Thoracic aorta (tissue), 2 donors: Measurements from ENCODE around the gene BSND. TPM values are rescaled to one million over a fixed set of nuclear protein-coding genes. Genes with fewer than 3 reads are reported as not detected.
A peak's percentile ranks its signal among the peaks of the same experiment; 100 is the strongest.
"Not testable (repeated sequence)": the region's sequence is repeated elsewhere in the genome, so short reads cannot be mapped to it uniquely, and the experiment has no call there.

Experiments
- ATAC-seq: fragments of 150-250 bp; one replicate; pipeline ENCODE4 v1.8.0; 2017; ENCODE audit warnings: low read depth; ENCODE audit not compliant: insufficient number of reproducible peaks, low FRiP score
- DNase-seq: peaks from one replicate; pipeline ENCODE4 v3.0.0-alpha.2; 2020; ENCODE audit warnings: low spot score
- H3K27ac ChIP-seq, 2 donors: fragments of 200-600 bp; sonication (generic); 1 replicate in 1 of 2; 2 replicates in 1 of 2; pipeline ENCODE4 v1.5.1; 2016; ENCODE audit warnings: mild to moderate bottlenecking in 2 of 2, moderate library complexity in 2 of 2
- H3K27me3 ChIP-seq: fragments of 200-600 bp; sonication (generic); replicated peaks from 2 replicates; pipeline ENCODE4 v1.6.0; 2016; ENCODE audit warnings: mild to moderate bottlenecking; ENCODE audit not compliant: insufficient read depth
- H3K36me3 ChIP-seq: fragments of 200-600 bp; sonication (generic); one replicate; pipeline ENCODE4 v1.5.1; 2016
- H3K4me1 ChIP-seq, 2 donors: fragments of 200-600 bp; sonication (generic); 1 replicate in 1 of 2; 2 replicates in 1 of 2; pipeline versions ENCODE4 v1.5.1 to v1.6.0; 2016; ENCODE audit warnings: low read depth in 2 of 2, mild to moderate bottlenecking in 1 of 2; ENCODE audit not compliant: control insufficient read depth in 1 of 2
- H3K4me3 ChIP-seq: fragments of 200-600 bp; sonication (generic); 2 replicates; pipeline ENCODE4 v1.5.1; 2016; ENCODE audit warnings: mild to moderate bottlenecking
- H3K9me3 ChIP-seq: fragments of 200-600 bp; sonication (generic); 2 replicates; pipeline ENCODE4 v1.5.1; 2016
- total RNA-seq, 2 donors: library from RNA; depleted of rRNA; stranded (reverse); fragments of >200 nt; gene quantifications; one replicate each; pipeline versions ENCODE4 v1.1.0 to v1.2.3, GENCODE V29; 2016
- TF ChIP-seq, protein P1 (sequence below): fragments of 200-600 bp; sonication (generic); IDR thresholded peaks from one replicate; pipeline ENCODE4 v1.5.1; 2019; ENCODE audit warnings: antibody characterized with exemption

The BSND gene
- total RNA-seq, 2 donors from 2014 or later, result not detected

DNA sequence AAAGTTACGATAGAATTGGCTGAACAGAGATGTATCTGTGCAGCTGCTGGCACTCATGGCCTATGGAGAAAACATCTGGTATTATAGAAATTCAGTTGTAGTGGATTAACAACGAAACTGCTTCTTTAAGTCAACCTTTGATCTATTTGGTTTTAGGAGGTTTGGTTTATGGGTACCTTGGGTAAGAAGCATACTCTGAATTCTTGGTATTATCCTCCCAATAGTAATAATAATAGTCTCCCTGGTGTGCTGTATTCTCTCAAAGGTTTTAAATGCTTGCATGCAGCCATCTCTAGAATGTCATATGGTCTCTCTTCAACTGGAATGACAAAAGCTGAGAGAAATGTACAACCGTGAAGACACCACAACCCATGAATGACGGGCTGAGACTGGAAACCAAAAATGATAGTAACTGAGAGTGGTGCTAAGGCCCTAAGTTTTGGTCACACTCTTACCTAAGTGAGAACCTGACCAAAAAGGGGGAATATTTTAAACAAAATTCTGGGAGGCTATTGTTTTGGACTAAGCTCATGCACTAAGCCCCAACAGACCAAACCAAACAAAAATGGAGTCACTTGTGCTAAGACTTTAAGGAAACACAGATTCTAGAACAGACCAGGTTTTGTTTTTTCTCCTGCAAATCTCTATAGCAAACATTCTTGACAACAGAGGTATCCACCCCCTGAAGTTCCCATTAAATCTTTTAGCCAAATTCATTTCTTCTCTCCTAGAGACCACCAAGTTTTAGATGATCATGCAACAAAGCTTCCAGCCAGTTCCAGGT lies 35.9 kb upstream of the BSND start:
- no peak overlapping the region for H3K4me3 ChIP-seq
- peaks cover 2% of the 10 kb centered on the region for H3K9me3 ChIP-seq
- ATAC-seq (no peak), DNase-seq (no peak)
- no peaks in the 10 kb centered on the region for H3K4me1 ChIP-seq
- no peaks in the 10 kb centered on the region for H3K36me3 ChIP-seq
- TF ChIP-seq, protein P1, sequence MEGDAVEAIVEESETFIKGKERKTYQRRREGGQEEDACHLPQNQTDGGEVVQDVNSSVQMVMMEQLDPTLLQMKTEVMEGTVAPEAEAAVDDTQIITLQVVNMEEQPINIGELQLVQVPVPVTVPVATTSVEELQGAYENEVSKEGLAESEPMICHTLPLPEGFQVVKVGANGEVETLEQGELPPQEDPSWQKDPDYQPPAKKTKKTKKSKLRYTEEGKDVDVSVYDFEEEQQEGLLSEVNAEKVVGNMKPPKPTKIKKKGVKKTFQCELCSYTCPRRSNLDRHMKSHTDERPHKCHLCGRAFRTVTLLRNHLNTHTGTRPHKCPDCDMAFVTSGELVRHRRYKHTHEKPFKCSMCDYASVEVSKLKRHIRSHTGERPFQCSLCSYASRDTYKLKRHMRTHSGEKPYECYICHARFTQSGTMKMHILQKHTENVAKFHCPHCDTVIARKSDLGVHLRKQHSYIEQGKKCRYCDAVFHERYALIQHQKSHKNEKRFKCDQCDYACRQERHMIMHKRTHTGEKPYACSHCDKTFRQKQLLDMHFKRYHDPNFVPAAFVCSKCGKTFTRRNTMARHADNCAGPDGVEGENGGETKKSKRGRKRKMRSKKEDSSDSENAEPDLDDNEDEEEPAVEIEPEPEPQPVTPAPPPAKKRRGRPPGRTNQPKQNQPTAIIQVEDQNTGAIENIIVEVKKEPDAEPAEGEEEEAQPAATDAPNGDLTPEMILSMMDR, result no peak
- no peaks in the 10 kb centered on the region for H3K27me3 ChIP-seq
- H3K27ac ChIP-seq, result no peak overlapping the region

DNA sequence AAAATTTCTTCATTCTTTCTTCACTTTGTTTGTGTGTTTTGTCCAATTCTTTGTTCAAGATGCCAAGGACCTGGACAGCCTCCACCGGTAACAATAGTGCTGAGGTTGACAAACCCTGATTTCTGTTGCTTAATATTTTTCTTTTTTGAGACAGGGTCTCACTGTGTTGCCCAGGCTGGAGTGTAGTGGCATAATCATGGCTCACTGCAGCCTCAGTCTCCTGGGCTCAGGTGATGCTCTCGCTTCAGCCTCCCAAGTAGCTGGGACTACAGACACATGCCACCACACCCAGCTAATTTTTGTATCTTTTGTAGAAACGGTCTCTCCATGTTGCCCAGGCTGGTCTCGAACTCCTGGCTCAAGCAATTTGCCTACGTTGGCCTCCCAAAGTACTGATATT lies 34.9 kb upstream of the BSND start:
- not testable (repeated sequence) for DNase-seq, H3K27me3 ChIP-seq, H3K9me3 ChIP-seq, H3K4me3 ChIP-seq, H3K4me1 ChIP-seq, H3K27ac ChIP-seq, ATAC-seq, H3K36me3 ChIP-seq

DNA sequence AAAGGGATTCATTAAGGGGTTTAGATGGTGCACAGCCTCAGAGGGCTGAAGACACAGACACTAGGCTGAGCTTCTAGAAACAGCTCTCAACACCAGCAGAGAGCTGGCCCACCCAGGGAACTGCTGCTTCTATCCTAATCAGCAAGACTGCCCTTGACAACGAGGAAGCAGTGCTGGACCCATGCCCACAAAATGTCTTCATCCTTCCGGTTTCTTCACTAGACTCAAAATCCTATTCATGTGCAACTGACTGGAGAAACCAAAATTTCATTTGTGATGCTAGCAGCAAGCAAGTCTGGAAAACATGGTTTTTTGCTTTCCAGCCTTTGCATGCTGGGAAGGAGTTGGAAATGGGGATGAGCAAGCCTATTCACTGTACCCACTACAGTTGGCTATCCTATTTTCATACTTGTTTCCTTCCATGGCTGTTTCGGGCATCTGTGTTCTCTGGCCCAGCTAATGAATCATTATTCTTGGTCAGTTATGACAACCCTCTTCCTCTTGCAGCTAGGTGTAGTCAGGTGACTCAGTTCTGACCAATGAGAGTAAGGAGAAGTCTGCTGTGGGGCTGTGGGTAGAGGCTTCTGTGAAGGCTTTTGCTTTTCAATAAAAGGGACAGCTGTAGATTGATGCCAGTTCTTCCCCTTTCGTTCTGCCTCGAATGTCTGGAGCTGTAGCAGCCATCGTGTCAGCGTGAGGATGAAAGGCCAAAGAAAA lies 33.0 kb upstream of the BSND start:
- DNase-seq (no peak), ATAC-seq (peak; percentile 50)
- Histone ChIP-seq H3K27ac (no peak overlapping the region), H3K27me3 (no peaks in the 10 kb centered on the region), H3K4me3 (peak overlapping the region; percentile 12), H3K4me1 (no peaks in the 10 kb centered on the region), H3K9me3 (no peaks in the 10 kb centered on the region), H3K36me3 (no peaks in the 10 kb centered on the region)
- TF ChIP-seq, protein P1, result no peak

DNA sequence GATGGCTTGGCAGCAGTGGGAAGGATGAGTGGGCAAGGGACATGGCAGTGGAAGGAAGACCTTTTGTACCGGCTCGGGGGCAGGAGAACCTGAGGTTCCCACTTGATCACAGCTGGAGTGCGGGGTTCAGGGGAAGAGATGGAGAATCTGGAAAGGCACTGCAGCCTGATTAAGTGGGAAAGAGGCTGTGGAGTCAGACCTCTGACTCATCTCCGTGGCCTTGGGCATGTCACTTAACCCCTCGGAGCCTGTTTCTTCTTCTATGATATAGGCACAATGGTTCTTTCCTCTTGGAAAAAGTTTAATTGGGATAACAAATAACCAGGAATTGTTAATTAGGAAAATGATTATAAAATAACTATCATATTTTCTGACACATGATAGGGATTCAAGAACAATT lies 31.4 kb upstream of the BSND start:
- Histone ChIP-seq H3K27ac (no peak overlapping the region), H3K27me3 (no peaks in the 10 kb centered on the region), H3K9me3 (no peaks in the 10 kb centered on the region), H3K4me1 (peaks cover 3 to 4% of the 10 kb centered on the region in 2 donors), H3K36me3 (no peaks in the 10 kb centered on the region), H3K4me3 (no peak overlapping the region)
- TF ChIP-seq, protein P1, result no peak
- no peak for DNase-seq
- ATAC-seq, result no peak

GRCh38 chr1:54968551-54968950 lies 30.2 kb upstream of the BSND start:
- DNase-seq (no peak), ATAC-seq (no peak)
- TF ChIP-seq, protein P1, result no peak

More at GRCh38 chr1:54968551-54968950, 30.2 kb upstream of the BSND start:
- no peaks in the 10 kb centered on the region for H3K27me3 ChIP-seq
- no peak overlapping the region for H3K27ac ChIP-seq
- H3K4me3 ChIP-seq, result no peak overlapping the region
- no peaks in the 10 kb centered on the region for H3K36me3 ChIP-seq
- H3K4me1 ChIP-seq, result peaks cover 11 to 15% of the 10 kb centered on the region in 2 donors
- no peaks in the 10 kb centered on the region for H3K9me3 ChIP-seq
